ENCODE measurements around the gene PRSS1.
"Not testable (repeated sequence)": the region's sequence is repeated elsewhere in the genome, so short reads cannot be mapped to it uniquely, and the experiment has no call there.

PRSS1 gene

DNA sequence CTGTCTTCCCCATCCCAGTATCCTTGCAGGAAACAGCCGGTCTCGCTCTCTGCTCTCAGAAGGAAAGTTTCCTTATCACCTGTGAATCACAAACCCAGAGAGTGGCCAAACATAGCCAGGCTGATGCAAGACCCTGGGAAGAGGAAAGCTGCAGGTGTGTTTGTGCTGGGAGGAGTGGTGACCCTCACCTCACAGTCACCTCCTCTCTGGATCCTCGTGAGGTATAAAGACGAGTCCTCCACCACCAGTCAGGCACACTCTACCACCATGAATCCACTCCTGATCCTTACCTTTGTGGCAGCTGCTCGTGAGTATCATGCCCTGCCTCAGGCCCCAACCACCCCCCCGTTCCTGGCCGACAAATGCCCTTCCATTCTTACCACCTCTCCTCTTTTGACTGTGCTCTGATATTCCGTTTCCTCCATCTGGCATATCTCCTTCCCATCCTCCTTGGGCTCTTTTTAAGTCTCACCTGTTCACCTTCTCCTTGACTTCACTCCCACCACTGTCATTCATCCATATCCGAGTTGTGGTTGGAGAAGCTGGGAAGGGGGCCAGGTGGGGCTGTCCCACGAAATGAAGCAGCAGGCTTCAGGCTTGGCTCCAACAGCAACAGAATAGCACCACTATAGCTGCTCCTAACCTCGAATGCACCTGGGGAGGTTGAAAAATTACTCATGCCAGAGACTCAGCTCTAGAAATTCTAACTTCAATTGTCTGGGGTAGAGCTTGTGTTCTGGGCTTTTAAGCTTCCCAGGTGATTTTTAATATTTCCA lies at the start of gene PRSS1:
PRSS1 (plus strand) TSS at position 255 of the 776 bp plus-strand sequence; CDS start at position 268, 13 bp downstream.
- DNase-seq (ENCODE audit: low spot score), result no peak

DNA sequence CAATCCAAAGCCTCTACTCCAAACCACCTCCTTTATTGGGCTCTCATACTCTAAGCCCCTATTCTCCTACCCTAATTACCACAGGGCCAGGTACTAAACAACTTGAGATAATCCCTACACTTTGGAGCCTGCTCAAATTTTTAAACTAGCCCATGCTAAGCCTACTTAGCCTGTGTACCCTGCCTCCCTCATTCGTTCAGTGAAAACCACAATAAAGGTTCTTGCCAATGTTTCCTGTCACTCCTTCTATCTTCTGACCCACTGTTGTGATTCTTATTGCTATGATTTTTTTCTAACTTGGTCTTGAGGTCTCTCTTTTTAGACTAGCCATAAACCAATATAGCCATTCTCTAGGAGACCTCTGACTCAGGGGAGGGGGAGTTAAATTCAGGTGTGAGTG lies 48.3 kb upstream of the PRSS1 start:
- DNase-seq (ENCODE audit: low spot score); FAIRE-seq: not testable (repeated sequence)

More for the DNA sequence above, at the start of gene PRSS1:
- no peak for FAIRE-seq

DNA sequence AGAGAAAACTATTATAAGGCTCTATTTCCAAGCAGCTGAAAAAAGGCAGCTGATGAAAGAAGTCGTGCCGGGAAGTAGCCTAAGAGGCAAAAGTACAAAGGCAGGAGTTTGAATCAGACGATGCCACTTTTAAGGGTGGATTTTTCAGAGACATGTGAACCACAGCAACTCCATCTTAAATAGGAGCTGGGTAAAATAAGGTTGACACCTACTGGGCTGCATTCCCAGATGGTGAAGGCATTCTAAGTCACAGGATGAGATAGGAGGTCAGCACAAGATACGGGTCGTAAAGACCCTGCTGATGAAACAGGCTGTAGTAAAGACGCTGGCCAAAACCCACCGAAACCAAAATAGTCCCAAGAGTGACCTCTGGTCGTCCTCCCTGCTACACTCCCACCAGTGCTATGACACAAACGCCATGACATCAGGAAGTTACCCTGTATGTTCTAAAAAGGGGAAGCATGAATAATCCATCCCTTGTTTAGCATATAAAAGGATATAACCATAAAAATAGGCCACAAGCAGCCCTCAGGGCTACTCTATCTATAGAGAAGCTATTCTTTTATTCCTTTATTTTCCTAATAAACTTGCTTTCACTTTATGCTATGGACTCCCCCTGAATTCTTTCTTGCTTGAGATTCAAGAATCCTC lies 45.5 kb upstream of the PRSS1 start:
- no peak for FAIRE-seq

DNA sequence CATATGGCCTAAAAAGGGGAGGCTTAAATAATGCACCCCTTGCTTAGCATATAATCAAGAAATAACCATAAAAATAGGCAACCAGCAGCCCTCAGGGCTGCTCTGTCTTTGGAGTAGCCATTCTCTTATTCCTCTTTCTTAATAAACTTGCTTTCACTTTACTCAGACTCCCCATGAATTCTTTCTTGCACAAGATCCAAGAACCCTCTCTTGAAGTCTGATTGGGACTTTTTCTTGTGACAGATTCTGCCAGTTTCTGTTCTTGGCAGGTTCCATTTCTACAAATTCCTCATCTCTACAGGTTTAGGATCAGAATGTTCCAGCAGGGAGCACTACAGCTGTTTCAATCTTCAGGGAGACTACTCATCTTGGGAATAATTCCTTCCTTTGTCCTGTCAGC lies 40.5 kb upstream of the PRSS1 start:
- FAIRE-seq, result not testable (repeated sequence)

More for the DNA sequence above, 45.5 kb upstream of the PRSS1 start:
- DNase-seq (ENCODE audit: low spot score), result no peak

DNA sequence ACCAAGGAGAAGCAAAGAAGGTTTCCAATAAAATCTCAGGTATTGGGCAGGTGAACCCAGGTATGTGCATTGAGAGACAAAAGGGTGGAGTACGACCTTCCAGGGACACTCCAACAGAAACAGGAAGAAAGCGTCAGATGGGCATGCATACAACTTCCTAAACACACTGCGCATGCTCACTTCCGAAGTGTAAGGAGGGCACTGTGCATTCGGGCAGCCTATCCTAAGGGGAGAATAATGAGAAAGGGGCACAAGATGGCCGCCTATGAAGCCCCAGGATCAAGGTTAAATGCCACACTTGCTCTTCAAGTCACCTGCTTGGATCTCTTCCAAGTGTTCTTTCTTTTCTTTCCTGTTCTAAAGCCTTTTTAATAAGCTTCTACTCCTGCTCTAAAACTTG lies 39.4 kb upstream of the PRSS1 start:
- DNase-seq (ENCODE audit: low spot score), result no peak
- no peak for FAIRE-seq

More for the DNA sequence above, 40.5 kb upstream of the PRSS1 start:
- DNase-seq (ENCODE audit: low spot score), result not testable (repeated sequence)

DNA sequence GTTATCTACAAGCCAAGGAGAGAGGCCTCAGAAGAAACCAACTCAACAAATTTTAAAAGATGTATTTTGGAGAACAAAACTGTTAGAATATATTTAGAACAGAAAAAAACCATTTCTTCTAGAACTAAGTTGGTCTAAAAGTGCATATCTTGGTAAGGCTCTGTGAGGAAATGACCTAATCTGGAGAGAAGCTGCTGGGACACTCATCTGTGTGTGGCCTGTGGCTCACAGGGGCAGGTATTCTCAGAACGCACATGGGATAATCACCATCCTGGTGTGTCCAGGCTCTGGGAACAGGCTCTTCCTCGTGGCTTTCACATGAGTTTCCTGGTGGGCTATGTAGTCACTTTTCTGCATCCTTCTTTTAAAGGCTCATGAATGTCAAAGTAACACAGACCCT lies 38.1 kb upstream of the PRSS1 start:
- DNase-seq (ENCODE audit: low spot score) (no peak), FAIRE-seq (no peak)

DNA sequence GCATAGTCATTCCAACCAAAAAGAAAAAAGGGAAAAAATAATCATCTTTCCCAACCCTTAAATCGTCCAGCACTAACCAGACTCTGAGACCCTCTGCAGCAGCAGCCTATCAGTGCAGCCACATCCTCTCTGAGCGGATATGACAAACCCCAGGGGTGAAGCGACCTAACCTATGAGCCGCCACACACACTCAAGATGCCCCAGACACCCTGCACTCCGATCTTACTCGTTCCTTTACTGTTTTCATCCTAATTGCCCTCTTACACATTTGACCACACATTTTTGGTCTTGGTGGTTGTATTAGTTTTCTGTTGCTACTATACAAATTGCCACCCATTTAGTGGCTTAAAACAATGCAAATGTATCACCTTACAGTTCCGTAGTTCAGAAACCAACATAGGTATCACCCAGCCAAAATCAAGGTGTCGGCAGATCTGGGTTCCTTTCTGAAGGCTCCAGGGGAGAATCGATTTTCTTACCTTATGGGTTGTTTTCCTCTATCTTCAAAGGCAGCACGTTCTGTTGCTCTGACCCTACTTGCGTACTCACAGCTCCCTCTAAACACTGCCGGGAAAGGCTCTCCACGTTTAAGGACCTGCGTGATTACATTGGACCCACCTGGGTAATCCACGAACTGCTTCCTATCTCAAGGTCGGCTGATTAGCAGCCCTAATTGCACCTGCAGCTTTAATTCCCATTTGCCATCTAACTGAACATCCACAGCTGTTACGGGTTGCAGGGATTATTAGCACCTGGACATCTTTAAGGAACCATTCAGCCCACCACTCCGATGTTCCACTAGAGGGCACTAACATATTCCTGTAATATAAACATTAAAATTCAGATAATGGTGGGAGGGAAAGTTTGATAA lies 37.3 kb upstream of the PRSS1 start:
- DNase-seq (ENCODE audit: low spot score), result peak; percentile 36

DNA sequence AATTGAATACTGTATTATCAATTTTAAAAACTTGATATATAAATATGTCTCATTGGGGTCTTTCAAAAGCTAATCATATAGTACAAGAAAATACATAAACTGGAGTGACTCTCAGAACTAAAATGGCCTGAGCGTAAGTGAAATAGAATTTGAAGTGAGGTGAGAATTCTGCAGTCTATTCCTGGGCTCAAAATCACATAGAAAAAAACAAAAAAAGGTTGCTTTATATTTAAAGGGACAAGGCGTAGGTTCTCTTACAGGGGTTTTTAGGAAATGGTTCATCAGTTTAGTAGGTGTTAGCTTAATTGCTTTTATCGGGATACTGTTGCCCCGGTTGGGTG lies 36.7 kb upstream of the PRSS1 start:
- no peak for FAIRE-seq
- DNase-seq (ENCODE audit: low spot score), result no peak

More for the DNA sequence above, 37.3 kb upstream of the PRSS1 start:
- FAIRE-seq, result no peak

DNA sequence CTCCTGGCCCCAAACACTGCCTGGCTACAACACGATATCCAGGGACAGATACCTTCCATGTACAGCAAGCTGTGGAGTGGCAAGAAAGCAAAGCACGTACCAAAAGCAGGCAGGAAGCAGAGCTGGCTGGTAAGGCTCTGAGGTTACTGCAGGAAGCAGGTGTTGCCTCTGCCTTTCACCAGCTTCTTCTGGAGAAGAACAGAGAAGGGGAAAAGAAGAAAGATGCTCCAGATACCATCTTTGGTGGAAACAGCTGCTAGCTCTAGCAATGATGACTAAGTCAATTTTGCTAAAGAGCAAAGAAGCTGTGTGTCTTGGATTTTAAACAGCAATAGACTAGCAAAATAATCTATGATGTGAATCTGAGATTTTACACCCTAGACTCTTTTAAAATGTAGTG lies 34.9 kb upstream of the PRSS1 start:
- no peak for DNase-seq (ENCODE audit: low spot score)
- FAIRE-seq, result no peak

DNA sequence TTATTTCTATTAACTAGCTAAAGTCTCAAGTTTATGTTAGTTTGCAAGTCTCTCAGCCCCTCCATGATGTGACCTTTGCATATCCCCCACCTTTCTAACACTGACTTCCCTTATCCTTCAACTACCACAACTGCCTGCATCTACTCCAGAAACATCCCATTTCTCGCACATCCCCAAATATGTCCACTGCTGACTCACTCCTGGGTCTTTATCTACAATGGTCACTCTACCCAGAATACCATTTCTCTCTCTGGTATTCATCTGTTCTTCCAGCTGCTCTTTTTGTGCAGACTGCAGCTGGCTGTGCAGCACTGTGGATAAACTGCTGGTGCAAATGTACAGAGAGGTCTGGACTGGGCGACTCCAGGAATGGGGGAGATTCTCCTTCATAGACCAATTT lies 32.7 kb upstream of the PRSS1 start:
- FAIRE-seq (no peak), DNase-seq (ENCODE audit: low spot score) (no peak)

DNA sequence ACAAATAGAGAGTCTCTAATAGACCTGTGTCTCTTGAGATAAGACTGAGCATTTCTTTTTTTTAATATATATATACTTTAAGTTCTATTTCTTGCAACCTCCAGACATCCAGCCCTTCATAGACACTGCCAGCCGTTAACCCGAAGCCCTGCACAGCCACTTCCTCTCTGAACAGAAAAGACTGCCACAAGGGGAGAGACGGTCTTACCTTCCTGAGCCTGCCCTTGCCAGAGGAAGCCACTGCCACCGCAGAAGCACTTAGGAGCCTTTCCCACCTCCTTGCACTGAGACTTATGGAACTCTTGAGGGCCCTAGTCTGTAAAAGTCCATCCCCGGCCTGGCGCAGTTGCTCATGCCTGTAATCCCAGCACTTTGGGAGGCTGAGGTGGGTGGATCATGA lies 31.8 kb upstream of the PRSS1 start:
- FAIRE-seq (no peak), DNase-seq (ENCODE audit: low spot score) (no peak)

DNA sequence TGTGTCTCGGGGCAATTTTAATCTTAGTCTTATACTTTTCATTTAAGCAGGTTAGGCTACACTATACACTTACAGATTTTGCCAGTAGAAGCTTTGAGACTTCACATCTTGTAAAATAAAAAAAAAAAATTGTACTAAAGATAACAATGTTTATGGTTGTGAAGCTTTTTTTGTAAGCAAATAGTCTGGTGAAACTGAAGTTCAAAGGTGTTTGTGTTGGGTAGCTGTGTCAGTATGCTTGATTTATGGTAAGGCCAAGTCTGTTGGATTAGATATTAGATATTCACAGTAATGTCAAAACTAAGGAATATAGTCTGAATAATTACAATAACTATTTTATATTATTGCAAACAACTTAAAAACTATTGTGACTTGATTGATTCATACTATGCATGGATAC lies 31.0 kb upstream of the PRSS1 start:
- DNase-seq (ENCODE audit: low spot score), result no peak
- no peak for FAIRE-seq

DNA sequence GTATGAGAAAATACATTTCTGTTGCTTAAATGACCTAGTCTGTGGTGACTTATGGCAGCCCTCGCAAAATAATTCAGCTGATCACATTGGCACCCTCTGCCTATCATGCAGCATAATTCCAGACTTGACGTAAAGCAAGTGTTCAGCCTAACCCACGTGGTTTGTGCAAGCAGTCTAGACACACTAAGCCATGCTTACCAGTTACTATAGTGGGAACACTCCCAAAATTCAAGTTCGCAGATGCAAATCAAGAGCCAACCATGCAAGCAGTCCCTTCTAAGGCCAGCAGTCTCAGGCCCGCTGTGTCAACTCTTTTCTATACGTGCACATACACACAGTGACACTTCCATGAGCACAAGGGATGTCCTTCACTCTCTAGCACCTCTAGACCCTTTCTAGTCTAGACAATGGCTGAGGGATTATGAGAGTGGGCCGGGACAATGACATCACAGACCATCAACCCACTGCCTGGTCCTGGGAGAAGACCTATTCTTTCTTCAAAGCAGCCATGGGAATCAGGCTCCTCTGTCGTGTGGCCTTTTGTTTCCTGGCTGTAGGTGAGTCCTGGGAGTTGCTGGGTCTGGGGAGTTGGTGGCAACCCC lies 29.0 kb upstream of the PRSS1 start:
- no peak for DNase-seq (ENCODE audit: low spot score)
- FAIRE-seq, result no peak

DNA sequence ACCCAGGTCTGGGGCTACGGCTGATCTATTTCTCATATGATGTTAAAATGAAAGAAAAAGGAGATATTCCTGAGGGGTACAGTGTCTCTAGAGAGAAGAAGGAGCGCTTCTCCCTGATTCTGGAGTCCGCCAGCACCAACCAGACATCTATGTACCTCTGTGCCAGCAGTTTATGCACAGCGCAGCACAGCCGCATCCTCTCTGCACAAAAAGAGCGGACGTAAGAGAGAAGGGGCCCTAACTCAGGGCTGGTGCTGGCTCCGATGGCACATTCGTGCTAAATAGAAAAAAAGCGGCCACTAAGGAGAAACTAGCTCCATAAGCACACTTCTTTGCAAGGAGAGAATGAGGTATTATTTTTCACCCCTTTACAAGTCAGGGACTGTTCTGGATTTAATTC lies 28.3 kb upstream of the PRSS1 start:
- DNase-seq (ENCODE audit: low spot score) (no peak), FAIRE-seq (no peak)

DNA sequence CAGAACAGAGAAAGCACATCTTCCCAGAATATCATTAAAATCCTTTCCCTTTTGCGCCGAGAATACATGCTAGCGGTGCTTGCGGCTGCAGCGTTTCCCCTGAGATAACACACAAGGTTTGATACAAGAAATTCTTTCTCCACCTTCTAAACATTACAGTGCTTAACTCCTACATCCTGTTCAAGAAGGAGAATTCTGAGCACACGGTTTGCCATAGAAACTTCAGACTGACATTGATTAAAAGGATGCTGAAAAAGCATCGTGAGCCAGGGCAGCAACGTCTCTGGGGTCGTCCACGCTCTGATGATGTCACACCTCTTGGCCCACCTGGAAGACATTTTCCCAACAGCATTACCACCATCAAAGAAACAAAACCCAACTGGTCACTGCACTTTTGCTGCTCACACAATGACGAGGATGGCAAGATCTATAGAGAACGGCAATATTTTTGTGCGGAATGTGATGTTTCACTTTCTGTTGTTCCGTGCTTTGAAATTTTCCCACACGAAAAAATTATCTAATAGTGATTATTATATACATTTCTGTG lies 27.0 kb upstream of the PRSS1 start:
- FAIRE-seq (no peak), DNase-seq (ENCODE audit: low spot score) (peak; percentile 10)

DNA sequence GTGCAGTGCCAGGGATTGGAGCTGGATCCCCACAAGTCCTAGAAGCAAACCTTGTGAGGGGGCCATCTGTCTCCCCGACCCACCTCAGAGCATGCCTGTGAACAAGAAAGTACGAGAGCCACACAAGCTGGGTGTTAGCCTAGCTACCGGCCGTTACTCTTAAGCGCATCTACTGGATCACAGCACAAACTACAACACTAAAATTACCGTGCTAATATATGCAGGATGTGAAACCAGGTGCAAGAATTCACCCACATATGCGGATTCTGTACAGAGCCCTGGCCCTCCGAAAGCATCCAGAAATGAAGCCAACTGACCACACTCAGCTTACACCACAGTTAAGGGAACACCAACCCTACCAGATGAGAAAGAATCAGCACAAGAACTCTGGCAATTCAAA lies 16.0 kb upstream of the PRSS1 start:
- DNase-seq (ENCODE audit: low spot score), result no peak
- FAIRE-seq, result no peak

DNA sequence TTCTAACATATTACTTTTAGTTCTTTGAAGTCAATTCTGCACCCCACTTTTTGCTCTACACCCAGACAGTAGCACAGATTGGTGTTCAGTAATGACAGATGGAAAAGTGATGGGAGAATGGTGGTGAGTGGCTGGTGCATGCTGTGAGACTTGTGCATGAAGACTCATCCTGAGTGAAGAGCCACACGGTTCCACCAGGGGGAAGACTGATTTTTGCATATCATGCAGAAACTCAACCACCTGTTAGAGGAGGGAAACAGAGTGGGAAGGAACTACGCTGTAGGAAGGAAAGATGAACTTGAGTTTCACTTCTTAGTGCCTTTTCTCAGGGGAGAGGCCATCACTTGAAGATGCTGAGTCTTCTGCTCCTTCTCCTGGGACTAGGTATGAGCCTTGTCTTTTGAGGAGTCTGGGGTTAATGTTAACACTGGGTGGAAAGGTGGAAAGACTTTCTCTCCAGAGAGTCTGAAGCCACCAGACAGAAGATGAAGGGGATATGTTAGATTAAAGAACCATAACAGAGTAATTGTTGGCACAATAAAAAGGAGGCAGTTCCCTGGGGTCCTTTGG lies 9.3 kb upstream of the PRSS1 start:
- DNase-seq (ENCODE audit: low spot score) (no peak), FAIRE-seq (no peak)

DNA sequence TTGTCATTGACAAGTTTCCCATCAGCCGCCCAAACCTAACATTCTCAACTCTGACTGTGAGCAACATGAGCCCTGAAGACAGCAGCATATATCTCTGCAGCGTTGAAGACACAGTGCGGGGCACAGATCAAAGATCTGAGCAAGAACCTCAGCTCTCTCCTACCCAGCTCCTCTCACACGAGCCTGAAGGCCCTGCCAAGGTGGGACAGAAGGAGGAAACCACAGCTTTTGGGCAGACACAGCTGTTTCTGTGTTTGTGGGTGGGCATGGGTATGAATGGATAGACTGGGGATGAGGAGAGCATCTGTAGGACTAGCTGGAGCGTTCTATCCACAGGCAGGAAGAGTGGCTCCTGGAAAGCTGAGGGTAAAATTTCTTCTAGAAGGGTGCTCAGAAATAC lies 8.5 kb upstream of the PRSS1 start:
- FAIRE-seq (no peak), DNase-seq (ENCODE audit: low spot score) (no peak)

DNA sequence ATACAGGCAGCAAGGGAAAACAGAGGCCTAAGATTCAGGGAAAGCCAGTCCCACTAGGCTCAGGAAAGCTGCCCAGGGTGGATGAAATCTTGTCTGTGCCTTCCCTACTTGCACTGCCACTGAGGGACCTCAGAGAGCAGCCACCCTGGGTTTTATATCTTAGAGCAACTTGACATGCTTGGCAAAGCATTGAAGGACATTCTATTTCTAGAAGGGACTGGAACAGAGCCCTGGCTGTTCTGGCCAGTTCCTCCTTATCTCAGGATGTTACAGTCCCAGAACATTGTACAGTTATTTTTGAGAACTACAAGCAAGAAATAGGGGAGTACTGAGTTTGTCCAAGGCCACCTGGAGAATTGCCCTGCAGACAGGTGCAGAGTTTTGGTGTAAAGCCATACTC lies 7.3 kb upstream of the PRSS1 start:
- not testable (repeated sequence) for DNase-seq (ENCODE audit: low spot score)

DNA sequence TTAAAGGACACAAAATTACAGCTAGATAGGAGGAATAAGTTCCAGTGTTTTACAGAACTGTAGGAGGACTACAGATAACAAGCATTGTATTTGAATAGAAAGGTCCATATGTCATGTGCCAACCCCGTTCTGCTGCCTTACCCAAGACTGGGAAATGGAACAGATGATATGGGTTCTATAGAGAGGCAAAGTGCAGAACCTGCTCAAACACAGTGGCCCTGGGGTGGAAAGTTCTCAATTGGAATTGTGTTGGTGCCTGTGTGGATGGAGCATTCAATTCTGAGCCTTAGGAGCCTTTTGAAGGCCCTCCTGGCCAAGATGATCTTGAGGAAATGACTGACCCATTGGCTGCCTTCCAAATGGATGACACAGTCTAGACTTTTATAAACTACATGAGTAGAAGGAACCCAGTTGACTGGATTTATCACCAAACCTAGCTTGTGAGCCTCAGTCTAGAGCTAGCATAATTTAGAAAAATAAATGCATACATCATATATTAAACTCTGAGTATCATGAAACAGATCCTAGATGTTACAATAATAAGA lies 4.1 kb upstream of the PRSS1 start:
- FAIRE-seq (no peak), DNase-seq (ENCODE audit: low spot score) (no peak)

More for the DNA sequence above, 7.3 kb upstream of the PRSS1 start:
- not testable (repeated sequence) for FAIRE-seq

DNA sequence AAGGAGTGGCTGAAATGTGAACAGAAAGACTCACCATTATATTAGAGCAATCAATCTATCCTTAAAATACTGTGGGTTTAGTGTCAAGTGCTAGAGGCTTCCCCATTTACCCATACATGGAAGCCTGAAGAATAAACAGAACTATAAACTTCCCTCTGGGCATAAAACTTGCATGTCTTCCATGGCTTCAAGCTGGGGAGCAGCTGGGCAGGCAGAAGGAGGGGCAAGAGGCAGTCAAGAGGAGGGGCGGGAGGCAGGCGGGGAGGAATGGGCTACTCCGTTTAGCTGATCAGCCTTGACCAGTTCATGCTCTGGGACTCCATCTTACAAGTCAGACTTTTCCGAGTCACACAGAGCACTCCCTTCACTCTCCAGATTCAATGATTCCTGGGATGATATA lies 3.5 kb upstream of the PRSS1 start:
- no peak for DNase-seq (ENCODE audit: low spot score)
- FAIRE-seq, result no peak
